ENCODE results near the gene MRPL22.
"Not testable (repeated sequence)": the region's sequence is repeated elsewhere in the genome, so short reads cannot be mapped to it uniquely, and the experiment has no call there.

Gene MRPL22

GRCh38 chr5:154923441-154924430 is 17.1 kb upstream of the MRPL22 start:
- no peak for DNase-seq
- no peaks in the 10 kb centered on the region for H3K27me3 Mint-ChIP-seq
- H3K9me3 Mint-ChIP-seq, result no peaks in the 10 kb centered on the region
- CTCF ChIA-PET, result no interaction called here
- no peak overlapping the region for H3K27ac Mint-ChIP-seq
- H3K4me3 Mint-ChIP-seq, result no peak overlapping the region
- peaks cover 33% of the 10 kb centered on the region for H3K36me3 Mint-ChIP-seq
- H3K4me1 Mint-ChIP-seq, result no peaks in the 10 kb centered on the region

GRCh38 chr5:154933537-154933936 is 7.3 kb upstream of the MRPL22 start:
- no peak overlapping the region for H3K27ac Mint-ChIP-seq

GRCh38 chr5:154934881-154935280 is 6.0 kb upstream of the MRPL22 start:
- Mint-ChIP-seq H3K36me3 (peaks cover 23% of the 10 kb centered on the region), H3K9me3 (no peaks in the 10 kb centered on the region), H3K4me3 (no peak overlapping the region), H3K27ac (no peak overlapping the region), H3K27me3 (no peaks in the 10 kb centered on the region), H3K4me1 (peaks cover 34% of the 10 kb centered on the region)
- DNase-seq, result no peak
- CTCF ChIA-PET, result no interaction called here

More at GRCh38 chr5:154933537-154933936, 7.3 kb upstream of the MRPL22 start:
- peaks cover 26% of the 10 kb centered on the region for H3K4me1 Mint-ChIP-seq
- no peak for DNase-seq
- no peaks in the 10 kb centered on the region for H3K9me3 Mint-ChIP-seq
- CTCF ChIA-PET, result no interaction called here
- H3K36me3 Mint-ChIP-seq, result peaks cover 24% of the 10 kb centered on the region
- no peaks in the 10 kb centered on the region for H3K27me3 Mint-ChIP-seq
- no peak overlapping the region for H3K4me3 Mint-ChIP-seq

GRCh38 chr5:154937186-154937717 is 3.6 kb upstream of the MRPL22 start:
- H3K4me1 Mint-ChIP-seq, result peaks cover 48% of the 10 kb centered on the region
- DNase-seq, result no peak

GRCh38 chr5:154937718-154938466 is 3.0 kb upstream of the MRPL22 start, which contains the start of gene GEMIN5:
Gene GEMIN5 (minus strand): TSS chr5:154938211. CDS start chr5:154938133, 78 bp downstream.
- Mint-ChIP-seq H3K4me3 (peak within 1 kb of the TSS; percentile 89), H3K9me3 (no peaks in the 10 kb centered on the region), H3K27ac (peak within 1 kb of the TSS; percentile 80), H3K4me1 (peaks cover 54% of the 10 kb centered on the region), H3K36me3 (peaks cover 10% of the 10 kb centered on the region), H3K27me3 (no peaks in the 10 kb centered on the region)
- CTCF ChIA-PET, result no interaction called here
- DNase-seq, result peak; percentile 87

More at GRCh38 chr5:154937186-154937717, 3.6 kb upstream of the MRPL22 start:
- no peaks in the 10 kb centered on the region for H3K9me3 Mint-ChIP-seq
- H3K27me3 Mint-ChIP-seq, result no peaks in the 10 kb centered on the region
- CTCF ChIA-PET, result no interaction called here
- H3K4me3 Mint-ChIP-seq, result peak overlapping the region; percentile 89
- H3K27ac Mint-ChIP-seq, result no peak overlapping the region
- H3K36me3 Mint-ChIP-seq, result peaks cover 10% of the 10 kb centered on the region

- H3K4me1 Mint-ChIP-seq, result peaks cover 56% of the 10 kb centered on the region
Measured at GRCh38 chr5:154939387-154939786, 1.5 kb upstream of the MRPL22 start.

GRCh38 chr5:154940375-154940771 is 500 bp upstream of the MRPL22 start:
- no peaks in the 10 kb centered on the region for H3K9me3 Mint-ChIP-seq
- peak overlapping the region; percentile 95 for H3K4me3 Mint-ChIP-seq
- H3K36me3 Mint-ChIP-seq, result no peaks in the 10 kb centered on the region
- DNase-seq, result no peak
- CTCF ChIA-PET, result no interaction called here
- no peaks in the 10 kb centered on the region for H3K27me3 Mint-ChIP-seq
- H3K4me1 Mint-ChIP-seq, result peaks cover 52% of the 10 kb centered on the region
- H3K27ac Mint-ChIP-seq, result peak overlapping the region; percentile 92

More at GRCh38 chr5:154939387-154939786, 1.5 kb upstream of the MRPL22 start:
- CTCF ChIA-PET, H3K9me3 Mint-ChIP-seq, H3K27me3 Mint-ChIP-seq, DNase-seq, H3K27ac Mint-ChIP-seq, H3K36me3 Mint-ChIP-seq: not testable (repeated sequence)
- peak overlapping the region; percentile 29 for H3K4me3 Mint-ChIP-seq

GRCh38 chr5:154943527-154943926 is 2.7 kb downstream of the MRPL22 start:
- peaks cover 33% of the 10 kb centered on the region for H3K4me1 Mint-ChIP-seq
- CTCF ChIA-PET, result interaction anchor here (1.1 to 2.3 kb wide), 2 partner anchors 12 kb away, joined by 3 to 6 read pairs; no protein-coding TSS in a partner anchor
- DNase-seq, result no peak
- H3K36me3 Mint-ChIP-seq, result peaks cover 5% of the 10 kb centered on the region
- no peak overlapping the region for H3K4me3 Mint-ChIP-seq
- no peaks in the 10 kb centered on the region for H3K27me3 Mint-ChIP-seq
- no peaks in the 10 kb centered on the region for H3K9me3 Mint-ChIP-seq
- no peak overlapping the region for H3K27ac Mint-ChIP-seq

GRCh38 chr5:154944716-154945115 is 3.8 kb downstream of the MRPL22 start:
- Mint-ChIP-seq H3K27me3 (no peaks in the 10 kb centered on the region), H3K36me3 (peaks cover 8% of the 10 kb centered on the region), H3K27ac (no peak overlapping the region), H3K4me3 (no peak overlapping the region), H3K9me3 (no peaks in the 10 kb centered on the region), H3K4me1 (peaks cover 27% of the 10 kb centered on the region)
- DNase-seq, result no peak
- CTCF ChIA-PET, result interaction anchor here (0.6 to 1.5 kb wide), 4 partner anchors 13 to 296 kb away, joined by 3 to 5 read pairs (median 4); no protein-coding TSS in a partner anchor

GRCh38 chr5:154945695-154946301 is 4.9 kb downstream of the MRPL22 start:
- Mint-ChIP-seq H3K27ac (no peak overlapping the region), H3K4me3 (no peak overlapping the region), H3K36me3 (peaks cover 8% of the 10 kb centered on the region), H3K9me3 (no peaks in the 10 kb centered on the region), H3K4me1 (peaks cover 18% of the 10 kb centered on the region), H3K27me3 (no peaks in the 10 kb centered on the region)
- CTCF ChIA-PET, result interaction anchor here (0.9 to 1.6 kb wide), 6 partner anchors 10 to 295 kb away, joined by 3 to 4 read pairs (median 4); no protein-coding TSS in a partner anchor
- no peak for DNase-seq

- CTCF ChIA-PET, result no interaction called here
- Mint-ChIP-seq H3K9me3 (no peaks in the 10 kb centered on the region), H3K36me3 (peaks cover 8% of the 10 kb centered on the region), H3K27me3 (no peaks in the 10 kb centered on the region), H3K4me1 (peaks cover 6% of the 10 kb centered on the region), H3K4me3 (no peak overlapping the region), H3K27ac (no peak overlapping the region)
- DNase-seq, result no peak
Measured at GRCh38 chr5:154947778-154948177, 6.9 kb downstream of the MRPL22 start.

- no peaks in the 10 kb centered on the region for H3K9me3 Mint-ChIP-seq
- DNase-seq, result no peak
- peaks cover 8% of the 10 kb centered on the region for H3K36me3 Mint-ChIP-seq
- no peaks in the 10 kb centered on the region for H3K27me3 Mint-ChIP-seq
- CTCF ChIA-PET, result no interaction called here
- H3K4me3 Mint-ChIP-seq, result no peak overlapping the region
- H3K4me1 Mint-ChIP-seq, result peaks cover under 1% of the 10 kb centered on the region
- H3K27ac Mint-ChIP-seq, result no peak overlapping the region
Measured at GRCh38 chr5:154948313-154948712, 7.4 kb downstream of the MRPL22 start.

GRCh38 chr5:154949781-154950180 is 8.9 kb downstream of the MRPL22 start:
- H3K27me3 Mint-ChIP-seq, result no peaks in the 10 kb centered on the region
- H3K4me1 Mint-ChIP-seq, result no peaks in the 10 kb centered on the region
- peaks cover 12% of the 10 kb centered on the region for H3K36me3 Mint-ChIP-seq
- no peak overlapping the region for H3K4me3 Mint-ChIP-seq
- CTCF ChIA-PET, result interaction anchor here (0.6 kb wide), 1 partner anchor 15 kb away, joined by 3 read pairs; no protein-coding TSS in a partner anchor
- DNase-seq, result no peak
- no peaks in the 10 kb centered on the region for H3K9me3 Mint-ChIP-seq
- no peak overlapping the region for H3K27ac Mint-ChIP-seq

GRCh38 chr5:154956712-154957111 is 15.8 kb downstream of the MRPL22 start:
- CTCF ChIA-PET, result no interaction called here
- no peak for DNase-seq
- H3K9me3 Mint-ChIP-seq, result no peaks in the 10 kb centered on the region
- no peak overlapping the region for H3K4me3 Mint-ChIP-seq
- H3K27ac Mint-ChIP-seq, result no peak overlapping the region
- H3K36me3 Mint-ChIP-seq, result peaks cover 20% of the 10 kb centered on the region
- no peaks in the 10 kb centered on the region for H3K4me1 Mint-ChIP-seq
- H3K27me3 Mint-ChIP-seq, result no peaks in the 10 kb centered on the region

Measured in activated naive CD4-positive, alpha-beta T cell treated with anti-CD3 and anti-CD28 coated beads, Interleukin-2, amount 10 ng/mL, durations not matched to agents 7 days and 5 days (primary cell).